CD4-positive, alpha-beta T cell treated with Interleukin-2 at 100 ng/mL for 4 hours (primary cell): Measurements from ENCODE around the gene BPIFB6.

Experiments
- DNase-seq: peaks from one replicate; pipeline ENCODE4 v3.0.0-alpha.2; 2020; ENCODE audit warnings: low spot score

BPIFB6 gene

GRCh38 chr20:33002087-33002808, 29.2 kb upstream of the BPIFB6 start:
- DNase-seq, result no peak

GRCh38 chr20:33004141-33004751, 27.2 kb upstream of the BPIFB6 start, which contains the start of gene SUN5:
TSS of gene SUN5 (minus strand) at chr20:33004433. CDS start at chr20:33004340, 93 bp downstream.
- DNase-seq, result no peak

GRCh38 chr20:33005132-33005566, 26.3 kb upstream of the BPIFB6 start:
- peak; percentile 41 for DNase-seq

GRCh38 chr20:33005908-33006775, 25.3 kb upstream of the BPIFB6 start:
- DNase-seq, result no peak

GRCh38 chr20:33006776-33007375, 24.6 kb upstream of the BPIFB6 start:
- DNase-seq, result no peak

- no peak for DNase-seq
Observed at GRCh38 chr20:33007376-33008335, 23.8 kb upstream of the BPIFB6 start, which contains the start of gene BPIFB2. TSS of gene BPIFB2 (plus strand) at chr20:33007704. CDS start at chr20:33008575, 871 bp downstream.

GRCh38 chr20:33008336-33009213, 22.9 kb upstream of the BPIFB6 start:
- no peak for DNase-seq

- DNase-seq, result no peak
Observed at GRCh38 chr20:33009214-33010132, 22.0 kb upstream of the BPIFB6 start.

- no peak for DNase-seq
Observed at GRCh38 chr20:33010133-33010504, 21.3 kb upstream of the BPIFB6 start.

- no peak for DNase-seq
Observed at GRCh38 chr20:33010674-33011449, 20.6 kb upstream of the BPIFB6 start.

GRCh38 chr20:33012327-33013189, 18.9 kb upstream of the BPIFB6 start:
- DNase-seq, result no peak

GRCh38 chr20:33013701-33014326, 17.6 kb upstream of the BPIFB6 start:
- no peak for DNase-seq

GRCh38 chr20:33014336-33015113, 16.9 kb upstream of the BPIFB6 start:
- DNase-seq, result no peak

GRCh38 chr20:33015114-33015484, 16.3 kb upstream of the BPIFB6 start:
- no peak for DNase-seq

GRCh38 chr20:33015700-33016580, 15.5 kb upstream of the BPIFB6 start:
- no peak for DNase-seq
